Measurements from ENCODE around the gene DZIP1. TPM values are rescaled to one million over a fixed set of nuclear protein-coding genes. Genes with fewer than 3 reads are reported as not detected.
"Not testable (repeated sequence)": the region's sequence is repeated elsewhere in the genome, so short reads cannot be mapped to it uniquely, and the experiment has no call there.

The DZIP1 gene
- total RNA-seq, 1 experiment from 2014 or later: not detected

DNA sequence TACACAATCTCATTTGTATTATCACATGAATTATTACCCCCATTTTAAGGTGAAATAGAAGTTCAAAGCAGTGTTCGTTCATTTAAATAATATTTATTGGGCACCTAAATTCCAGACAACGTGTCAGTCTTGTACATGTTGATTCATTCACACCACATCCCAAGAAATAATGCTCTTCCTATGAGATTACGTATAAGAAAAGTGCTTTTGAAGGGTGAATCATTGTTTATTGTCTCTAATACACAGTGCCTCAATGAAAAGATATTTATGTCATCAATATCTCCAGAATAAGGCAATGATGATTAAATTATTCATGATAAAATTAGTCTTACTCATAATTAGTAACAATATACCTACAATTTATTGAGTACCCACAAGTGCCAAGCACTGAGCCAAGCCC is 56.4 kb downstream of the DZIP1 start:
- Histone ChIP-seq H3K36me3 (ENCODE audit: insufficient read depth, low read length) (no peaks in the 10 kb centered on the region), H2AFZ (ENCODE audit: low read length) (no peak overlapping the region), H3K4me2 (ENCODE audit: low read depth, low read length, poor library complexity, severe bottlenecking) (no peak overlapping the region), H3K9ac (ENCODE audit: low read length) (no peak overlapping the region), H3K9me3 (ENCODE audit: low read length) (no peaks in the 10 kb centered on the region), H3K27ac (ENCODE audit: low read length) (no peak overlapping the region), H3K4me3 (ENCODE audit: low read length) (no peak overlapping the region), H3K27me3 (ENCODE audit: low read length) (no peaks in the 10 kb centered on the region), H3K9me2 (replicated peaks; ENCODE audit: insufficient read depth, low read length) (no peaks in the 10 kb centered on the region), H3K79me2 (ENCODE audit: low read length) (no peaks in the 10 kb centered on the region), H3K4me1 (ENCODE audit: low read length) (no peaks in the 10 kb centered on the region), H4K20me1 (ENCODE audit: insufficient read depth, low read depth, low read length) (no peaks in the 10 kb centered on the region)
- no peak for DNase-seq

GRCh38 chr13:95585867-95586266 is 58.6 kb downstream of the DZIP1 start:
- Histone ChIP-seq H3K9ac (ENCODE audit: low read length) (no peak overlapping the region), H3K4me2 (ENCODE audit: low read depth, low read length, poor library complexity, severe bottlenecking) (no peak overlapping the region), H3K27ac (ENCODE audit: low read length) (no peak overlapping the region), H3K9me3 (ENCODE audit: low read length) (no peaks in the 10 kb centered on the region), H3K79me2 (ENCODE audit: low read length) (no peaks in the 10 kb centered on the region), H4K20me1 (ENCODE audit: insufficient read depth, low read depth, low read length) (no peaks in the 10 kb centered on the region), H3K4me1 (ENCODE audit: low read length) (no peaks in the 10 kb centered on the region), H3K36me3 (ENCODE audit: insufficient read depth, low read length) (no peaks in the 10 kb centered on the region), H3K9me2 (replicated peaks; ENCODE audit: insufficient read depth, low read length) (no peaks in the 10 kb centered on the region), H2AFZ (ENCODE audit: low read length) (no peak overlapping the region), H3K4me3 (ENCODE audit: low read length) (no peak overlapping the region), H3K27me3 (ENCODE audit: low read length) (no peaks in the 10 kb centered on the region)
- no peak for DNase-seq

- Histone ChIP-seq H3K4me1 (ENCODE audit: low read length) (no peaks in the 10 kb centered on the region), H3K9me3 (ENCODE audit: low read length) (no peaks in the 10 kb centered on the region)
Measured at GRCh38 chr13:95579303-95579702, 65.2 kb downstream of the DZIP1 start.

GRCh38 chr13:95573221-95573620 is 71.3 kb downstream of the DZIP1 start:
- H3K9me2 ChIP-seq (replicated peaks; ENCODE audit: insufficient read depth, low read length): no peaks in the 10 kb centered on the region
- H3K27me3 ChIP-seq (ENCODE audit: low read length): 0 out of 2 replicates have a peak, but pooled peaks cover 3% of the 10 kb centered on the region
- H3K36me3 ChIP-seq (ENCODE audit: insufficient read depth, low read length): no peaks in the 10 kb centered on the region
- no peaks in the 10 kb centered on the region for H4K20me1 ChIP-seq (ENCODE audit: insufficient read depth, low read depth, low read length)
- H3K4me3 ChIP-seq (ENCODE audit: low read length): no peak overlapping the region
- H3K9ac ChIP-seq (ENCODE audit: low read length): no peak overlapping the region
- no peak overlapping the region for H3K4me2 ChIP-seq (ENCODE audit: low read depth, low read length, poor library complexity, severe bottlenecking)
- H3K4me1 ChIP-seq (ENCODE audit: low read length): no peaks in the 10 kb centered on the region
- H2AFZ ChIP-seq (ENCODE audit: low read length): no peak overlapping the region
- no peak overlapping the region for H3K27ac ChIP-seq (ENCODE audit: low read length)
- H3K9me3 ChIP-seq (ENCODE audit: low read length): no peaks in the 10 kb centered on the region
- H3K79me2 ChIP-seq (ENCODE audit: low read length): no peaks in the 10 kb centered on the region
- DNase-seq: no peak

More at GRCh38 chr13:95579303-95579702, 65.2 kb downstream of the DZIP1 start:
- Histone ChIP-seq H3K4me3 (ENCODE audit: low read length) (no peak overlapping the region), H3K79me2 (ENCODE audit: low read length) (no peaks in the 10 kb centered on the region), H3K9me2 (replicated peaks; ENCODE audit: insufficient read depth, low read length) (no peaks in the 10 kb centered on the region), H3K4me2 (ENCODE audit: low read depth, low read length, poor library complexity, severe bottlenecking) (no peak overlapping the region), H3K36me3 (ENCODE audit: insufficient read depth, low read length) (no peaks in the 10 kb centered on the region), H3K27ac (ENCODE audit: low read length) (no peak overlapping the region), H3K27me3 (ENCODE audit: low read length) (0 out of 2 replicates have a peak, but pooled peaks cover 3% of the 10 kb centered on the region), H4K20me1 (ENCODE audit: insufficient read depth, low read depth, low read length) (no peaks in the 10 kb centered on the region), H2AFZ (ENCODE audit: low read length) (no peak overlapping the region), H3K9ac (ENCODE audit: low read length) (no peak overlapping the region)
- no peak for DNase-seq

DNA sequence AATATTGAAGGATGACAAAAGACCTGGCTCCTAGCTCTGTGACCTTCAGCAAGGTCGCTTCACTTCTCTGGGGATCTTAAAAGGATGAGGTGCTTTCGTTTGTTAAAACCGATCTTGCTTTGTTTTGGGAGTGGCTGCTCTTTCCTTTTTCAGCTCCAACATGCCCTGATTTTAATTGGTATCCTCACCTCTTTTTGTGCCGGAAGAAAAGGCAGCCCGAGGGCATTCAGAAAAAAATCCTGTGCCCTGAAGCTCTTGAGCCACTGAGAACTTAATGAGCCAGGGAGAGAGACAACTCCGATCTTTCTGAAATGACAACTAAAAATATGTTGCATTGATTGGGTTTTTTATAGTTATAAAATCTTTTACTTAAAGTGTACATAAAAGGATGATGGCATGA is 72.6 kb downstream of the DZIP1 start:
- no peaks in the 10 kb centered on the region for H3K9me2 ChIP-seq (replicated peaks; ENCODE audit: insufficient read depth, low read length)
- no peak overlapping the region for H3K9ac ChIP-seq (ENCODE audit: low read length)
- no peaks in the 10 kb centered on the region for H3K79me2 ChIP-seq (ENCODE audit: low read length)
- no peaks in the 10 kb centered on the region for H3K4me1 ChIP-seq (ENCODE audit: low read length)
- no peaks in the 10 kb centered on the region for H3K27me3 ChIP-seq (ENCODE audit: low read length)
- no peak overlapping the region for H3K27ac ChIP-seq (ENCODE audit: low read length)
- H3K36me3 ChIP-seq (ENCODE audit: insufficient read depth, low read length): no peaks in the 10 kb centered on the region
- no peak overlapping the region for H3K4me3 ChIP-seq (ENCODE audit: low read length)
- H4K20me1 ChIP-seq (ENCODE audit: insufficient read depth, low read depth, low read length): no peaks in the 10 kb centered on the region
- no peak overlapping the region for H3K4me2 ChIP-seq (ENCODE audit: low read depth, low read length, poor library complexity, severe bottlenecking)
- no peak overlapping the region for H2AFZ ChIP-seq (ENCODE audit: low read length)
- DNase-seq: no peak
- no peaks in the 10 kb centered on the region for H3K9me3 ChIP-seq (ENCODE audit: low read length)

- no peak for DNase-seq
- no peak overlapping the region for H3K9ac ChIP-seq (ENCODE audit: low read length)
- no peaks in the 10 kb centered on the region for H3K27me3 ChIP-seq (ENCODE audit: low read length)
- no peak overlapping the region for H3K4me3 ChIP-seq (ENCODE audit: low read length)
- H3K79me2 ChIP-seq (ENCODE audit: low read length): no peaks in the 10 kb centered on the region
- no peaks in the 10 kb centered on the region for H4K20me1 ChIP-seq (ENCODE audit: insufficient read depth, low read depth, low read length)
- H3K4me1 ChIP-seq (ENCODE audit: low read length): no peaks in the 10 kb centered on the region
- H3K36me3 ChIP-seq (ENCODE audit: insufficient read depth, low read length): no peaks in the 10 kb centered on the region
- H3K9me3 ChIP-seq (ENCODE audit: low read length): no peaks in the 10 kb centered on the region
- H3K4me2 ChIP-seq (ENCODE audit: low read depth, low read length, poor library complexity, severe bottlenecking): no peak overlapping the region
- no peak overlapping the region for H3K27ac ChIP-seq (ENCODE audit: low read length)
- H3K9me2 ChIP-seq (replicated peaks; ENCODE audit: insufficient read depth, low read length): no peaks in the 10 kb centered on the region
- no peak overlapping the region for H2AFZ ChIP-seq (ENCODE audit: low read length)
Measured at GRCh38 chr13:95570016-95570415, 74.5 kb downstream of the DZIP1 start.

- Histone ChIP-seq H3K9me3 (ENCODE audit: low read length) (no peaks in the 10 kb centered on the region), H3K79me2 (ENCODE audit: low read length) (no peaks in the 10 kb centered on the region), H3K27ac (ENCODE audit: low read length) (no peak overlapping the region), H2AFZ (ENCODE audit: low read length) (no peak overlapping the region), H3K9ac (ENCODE audit: low read length) (no peak overlapping the region), H3K4me3 (ENCODE audit: low read length) (no peak overlapping the region), H3K36me3 (ENCODE audit: insufficient read depth, low read length) (no peaks in the 10 kb centered on the region), H3K4me1 (ENCODE audit: low read length) (no peaks in the 10 kb centered on the region), H3K27me3 (ENCODE audit: low read length) (no peaks in the 10 kb centered on the region), H3K4me2 (ENCODE audit: low read depth, low read length, poor library complexity, severe bottlenecking) (no peak overlapping the region), H3K9me2 (replicated peaks; ENCODE audit: insufficient read depth, low read length) (no peaks in the 10 kb centered on the region), H4K20me1 (ENCODE audit: insufficient read depth, low read depth, low read length) (no peaks in the 10 kb centered on the region)
- no peak for DNase-seq
Measured at GRCh38 chr13:95568131-95568530, 76.4 kb downstream of the DZIP1 start.

DNA sequence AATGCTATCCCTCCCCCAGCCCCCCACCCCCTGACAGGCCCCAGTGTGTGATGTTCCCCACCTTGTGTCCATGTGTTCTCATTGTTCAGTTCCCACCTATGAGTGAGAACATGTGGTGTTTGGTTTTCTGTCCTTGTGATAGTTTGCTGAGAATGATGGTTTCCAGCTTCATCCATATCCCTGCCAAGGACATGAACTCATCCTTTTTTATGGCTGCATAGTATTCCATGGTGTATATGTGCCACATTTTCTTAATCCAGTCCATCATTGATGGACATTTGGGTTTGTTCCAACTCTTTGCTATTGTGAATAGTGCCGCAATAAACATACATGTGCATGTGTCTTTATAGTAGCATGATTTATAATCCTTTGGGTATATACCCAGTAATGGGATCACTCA is 78.7 kb downstream of the DZIP1 start:
- not testable (repeated sequence) for H3K9me3 ChIP-seq (ENCODE audit: low read length); H3K9me2 ChIP-seq (replicated peaks; ENCODE audit: insufficient read depth, low read length); H3K4me2 ChIP-seq (ENCODE audit: low read depth, low read length, poor library complexity, severe bottlenecking); H3K9ac ChIP-seq (ENCODE audit: low read length); H3K4me3 ChIP-seq (ENCODE audit: low read length); H3K27me3 ChIP-seq (ENCODE audit: low read length); H4K20me1 ChIP-seq (ENCODE audit: insufficient read depth, low read depth, low read length); H3K36me3 ChIP-seq (ENCODE audit: insufficient read depth, low read length); DNase-seq; H3K27ac ChIP-seq (ENCODE audit: low read length); H3K79me2 ChIP-seq (ENCODE audit: low read length); H3K4me1 ChIP-seq (ENCODE audit: low read length); H2AFZ ChIP-seq (ENCODE audit: low read length)

GRCh38 chr13:95564733-95565291 is 79.7 kb downstream of the DZIP1 start:
- H3K4me2 ChIP-seq (ENCODE audit: low read depth, low read length, poor library complexity, severe bottlenecking): no peak overlapping the region
- H3K9me2 ChIP-seq (replicated peaks; ENCODE audit: insufficient read depth, low read length): no peaks in the 10 kb centered on the region
- no peaks in the 10 kb centered on the region for H3K9me3 ChIP-seq (ENCODE audit: low read length)
- H3K27ac ChIP-seq (ENCODE audit: low read length): no peak overlapping the region
- H3K9ac ChIP-seq (ENCODE audit: low read length): no peak overlapping the region
- DNase-seq: no peak
- H3K79me2 ChIP-seq (ENCODE audit: low read length): no peaks in the 10 kb centered on the region
- H3K4me1 ChIP-seq (ENCODE audit: low read length): no peaks in the 10 kb centered on the region
- H3K27me3 ChIP-seq (ENCODE audit: low read length): no peaks in the 10 kb centered on the region
- no peaks in the 10 kb centered on the region for H3K36me3 ChIP-seq (ENCODE audit: insufficient read depth, low read length)
- no peak overlapping the region for H3K4me3 ChIP-seq (ENCODE audit: low read length)
- no peak overlapping the region for H2AFZ ChIP-seq (ENCODE audit: low read length)
- no peaks in the 10 kb centered on the region for H4K20me1 ChIP-seq (ENCODE audit: insufficient read depth, low read depth, low read length)

Measured in Karpas-422 (cell line).